Measurements from ENCODE around the gene NXPH3.
A peak's percentile ranks its signal among the peaks of the same experiment; 100 is the strongest.

Gene NXPH3

DNA sequence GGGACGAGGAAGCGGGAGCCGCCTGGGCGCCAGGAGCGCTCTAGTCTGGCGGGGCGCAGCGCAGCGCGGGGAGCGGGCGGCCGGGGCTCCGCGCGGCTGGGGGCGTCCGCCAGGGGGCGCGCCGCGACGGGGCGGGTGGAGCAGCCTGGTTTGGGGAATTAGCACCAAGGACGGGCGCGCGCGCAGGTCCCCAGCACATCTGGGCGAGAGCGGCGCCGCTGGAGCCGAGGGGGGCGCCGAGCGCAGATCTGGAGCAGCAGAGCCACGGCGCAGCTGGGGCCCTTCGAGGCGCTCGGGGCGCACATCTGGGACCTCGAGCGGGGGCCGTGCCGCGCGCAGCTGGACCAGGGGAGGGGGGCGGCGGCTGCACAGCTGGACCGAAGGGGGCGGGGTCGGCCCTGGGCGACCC, at the start of gene NXPH3:
TSS of gene NXPH3 (plus strand) at position 193 of the 409 bp plus-strand sequence. CDS start 349 bp downstream, outside the sequence.
- Histone ChIP-seq H3K27me3 (replicated peaks; ENCODE audit: control insufficient read depth, insufficient read depth, low read length) (peaks cover 2% of the 10 kb centered on the region; the same call in 1 of the 2 replicates), H3K4me3 (replicated peaks; ENCODE audit: low read depth, low read length) (peak within 1 kb of the TSS; percentile 61), H3K36me3 (ENCODE audit: control insufficient read depth, insufficient read depth, low read length) (no peaks in the 10 kb centered on the region)
- TF ChIP-seq CTCF (IDR thresholded peaks at IDR 0.05; ENCODE audit: insufficient read depth, low read length, poor library complexity, severe bottlenecking): no peak
- DNase-seq (ENCODE audit: extremely low read depth, insufficient read length): no peak

GRCh38 chr17:49527927-49528651, 47.6 kb upstream of the NXPH3 start:
- Histone ChIP-seq H3K4me3 (replicated peaks; ENCODE audit: low read depth, low read length) (no peak overlapping the region), H3K36me3 (ENCODE audit: control insufficient read depth, insufficient read depth, low read length) (no peaks in the 10 kb centered on the region), H3K27me3 (replicated peaks; ENCODE audit: control insufficient read depth, insufficient read depth, low read length) (no peaks in the 10 kb centered on the region)
- DNase-seq (ENCODE audit: extremely low read depth, insufficient read length): no peak
- no peak for TF ChIP-seq CTCF (IDR thresholded peaks at IDR 0.05; ENCODE audit: insufficient read depth, low read length, poor library complexity, severe bottlenecking)

GRCh38 chr17:49528966-49529365, 46.7 kb upstream of the NXPH3 start:
- TF ChIP-seq CTCF (IDR thresholded peaks at IDR 0.05; ENCODE audit: insufficient read depth, low read length, poor library complexity, severe bottlenecking): no peak
- H3K27me3 ChIP-seq (replicated peaks; ENCODE audit: control insufficient read depth, insufficient read depth, low read length): no peaks in the 10 kb centered on the region

GRCh38 chr17:49530118-49530517, 45.6 kb upstream of the NXPH3 start:
- Histone ChIP-seq H3K27me3 (replicated peaks; ENCODE audit: control insufficient read depth, insufficient read depth, low read length) (no peaks in the 10 kb centered on the region), H3K4me3 (replicated peaks; ENCODE audit: low read depth, low read length) (no peak overlapping the region), H3K36me3 (ENCODE audit: control insufficient read depth, insufficient read depth, low read length) (no peaks in the 10 kb centered on the region)
- no peak for DNase-seq (ENCODE audit: extremely low read depth, insufficient read length)
- no peak for TF ChIP-seq CTCF (IDR thresholded peaks at IDR 0.05; ENCODE audit: insufficient read depth, low read length, poor library complexity, severe bottlenecking)

More at GRCh38 chr17:49528966-49529365, 46.7 kb upstream of the NXPH3 start:
- no peaks in the 10 kb centered on the region for H3K36me3 ChIP-seq (ENCODE audit: control insufficient read depth, insufficient read depth, low read length)
- DNase-seq (ENCODE audit: extremely low read depth, insufficient read length): no peak
- no peak overlapping the region for H3K4me3 ChIP-seq (replicated peaks; ENCODE audit: low read depth, low read length)

DNA sequence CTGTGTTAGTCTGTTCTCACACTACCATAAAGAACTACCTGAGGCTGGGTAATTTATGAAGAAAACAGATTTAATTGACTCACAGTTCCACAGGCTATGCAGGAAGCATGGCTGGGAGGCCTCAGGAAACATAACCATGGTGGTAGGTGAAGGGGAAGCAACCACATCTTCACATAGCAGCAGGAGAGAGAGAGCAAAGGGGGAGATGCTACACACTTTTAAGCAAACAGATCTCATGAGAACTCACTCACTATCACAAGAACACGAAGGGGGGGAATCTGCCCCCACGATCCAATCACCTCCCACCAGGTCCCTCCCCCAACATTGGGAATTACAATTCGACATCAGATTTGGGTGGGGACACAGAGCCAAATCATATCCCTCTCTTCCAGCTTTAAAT, 31.8 kb upstream of the NXPH3 start:
- Histone ChIP-seq H3K36me3 (ENCODE audit: control insufficient read depth, insufficient read depth, low read length) (no peaks in the 10 kb centered on the region), H3K27me3 (replicated peaks; ENCODE audit: control insufficient read depth, insufficient read depth, low read length) (no peaks in the 10 kb centered on the region; the same call in 1 of the 2 replicates), H3K4me3 (replicated peaks; ENCODE audit: low read depth, low read length) (no peak overlapping the region)
- no peak for DNase-seq (ENCODE audit: extremely low read depth, insufficient read length)
- no peak for TF ChIP-seq CTCF (IDR thresholded peaks at IDR 0.05; ENCODE audit: insufficient read depth, low read length, poor library complexity, severe bottlenecking)
